ENCODE data around the gene OR51I1. TPM values are rescaled to one million over a fixed set of nuclear protein-coding genes. Genes with fewer than 3 reads are reported as not detected.

Gene OR51I1
- total and polyA plus RNA-seq, 3 donors from 2014 or later = 0.74 to 1.1 TPM; not detected in 1

- intact Hi-C loops (cut with DNase I; ENCODE audit: low total_unique reads) = no loop called here
- H3K9me3 ChIP-seq = no peaks in the 10 kb centered on the region
- H3K27ac ChIP-seq = peak overlapping the region in 1 of 2 donors; percentile 44
- H3K27me3 ChIP-seq = no peaks in the 10 kb centered on the region
- WGBS, 2 donors = 48 to 56% methylated on average over 3 of the region's 3 CpGs
- TF ChIP-seq CTCF (IDR thresholded peaks at IDR 0.05) (no peak), POLR2A (IDR thresholded peaks at IDR 0.05) (no peak)
- H3K36me3 ChIP-seq (ENCODE audit: low read depth, missing control alignments) = no peaks in the 10 kb centered on the region
- no peaks in the 10 kb centered on the region for H3K4me1 ChIP-seq
- no peak overlapping the region for H3K4me3 ChIP-seq
- DNase-seq = peak; percentile 34
These were observed 45.1 kb upstream of the OR51I1 start for GRCh38 chr11:5486421-5486820.

- no peak for DNase-seq
- 64 to 67% methylated on average over 3 of the region's 3 CpGs for WGBS, 2 donors
- peak overlapping the region in 1 of 2 donors; percentile 44 for H3K27ac ChIP-seq
- H3K4me1 ChIP-seq = no peaks in the 10 kb centered on the region
- H3K9me3 ChIP-seq = no peaks in the 10 kb centered on the region
- intact Hi-C loops (cut with DNase I; ENCODE audit: low total_unique reads) = no loop called here
- TF ChIP-seq CTCF (IDR thresholded peaks at IDR 0.05) (no peak), POLR2A (IDR thresholded peaks at IDR 0.05) (no peak)
- no peaks in the 10 kb centered on the region for H3K36me3 ChIP-seq (ENCODE audit: low read depth, missing control alignments)
- no peak overlapping the region for H3K4me3 ChIP-seq
- H3K27me3 ChIP-seq = no peaks in the 10 kb centered on the region
These were observed 44.7 kb upstream of the OR51I1 start for GRCh38 chr11:5486003-5486402.

- H3K4me3 ChIP-seq = no peak overlapping the region
- H3K27ac ChIP-seq = no peak overlapping the region
- no peaks in the 10 kb centered on the region for H3K36me3 ChIP-seq (ENCODE audit: low read depth, missing control alignments)
- no peaks in the 10 kb centered on the region for H3K9me3 ChIP-seq
- intact Hi-C loops (cut with DNase I; ENCODE audit: low total_unique reads) = no loop called here
- 35 to 45% methylated on average over 2 of the region's 2 CpGs for WGBS, 2 donors
- DNase-seq = peak; percentile 62
- H3K4me1 ChIP-seq = no peaks in the 10 kb centered on the region
- TF ChIP-seq CTCF (IDR thresholded peaks at IDR 0.05) (peak; percentile 47 to 88 (median 61)), POLR2A (IDR thresholded peaks at IDR 0.05) (no peak)
- no peaks in the 10 kb centered on the region for H3K27me3 ChIP-seq
These were observed 35.0 kb upstream of the OR51I1 start for GRCh38 chr11:5476186-5476819.

- Histone ChIP-seq H3K27me3 (no peaks in the 10 kb centered on the region), H3K4me3 (no peak overlapping the region), H3K36me3 (ENCODE audit: low read depth, missing control alignments) (no peaks in the 10 kb centered on the region), H3K27ac (no peak overlapping the region), H3K4me1 (no peaks in the 10 kb centered on the region), H3K9me3 (no peaks in the 10 kb centered on the region)
- DNase-seq = no peak
- intact Hi-C loops (cut with DNase I; ENCODE audit: low total_unique reads) = no loop called here
- TF ChIP-seq POLR2A (IDR thresholded peaks at IDR 0.05) (no peak), CTCF (IDR thresholded peaks at IDR 0.05) (no peak)
These were observed 32.6 kb upstream of the OR51I1 start for GRCh38 chr11:5473921-5474320.

GRCh38 chr11:5467527-5467926 is 26.2 kb upstream of the OR51I1 start:
- no peak overlapping the region for H3K4me3 ChIP-seq
- 67 to 80% methylated on average over 2 of the region's 2 CpGs for WGBS, 2 donors
- no peak for TF ChIP-seq POLR2A (IDR thresholded peaks at IDR 0.05)
- TF ChIP-seq CTCF (IDR thresholded peaks at IDR 0.05) = no peak
- no peaks in the 10 kb centered on the region for H3K9me3 ChIP-seq
- no peak for DNase-seq
- intact Hi-C loops (cut with DNase I; ENCODE audit: low total_unique reads) = no loop called here
- no peak overlapping the region for H3K27ac ChIP-seq
- H3K27me3 ChIP-seq = no peaks in the 10 kb centered on the region
- H3K4me1 ChIP-seq = no peaks in the 10 kb centered on the region
- no peaks in the 10 kb centered on the region for H3K36me3 ChIP-seq (ENCODE audit: low read depth, missing control alignments)
